ENCODE data around the gene IFITM2.
A peak's percentile ranks its signal among the peaks of the same experiment; 100 is the strongest.
"Not testable (repeated sequence)": the region's sequence is repeated elsewhere in the genome, so short reads cannot be mapped to it uniquely, and the experiment has no call there.

Gene IFITM2

GRCh38 chr11:342328-342727 lies 34.7 kb downstream of the IFITM2 start:
- no peak for DNase-seq (ENCODE audit: low read depth)

DNA sequence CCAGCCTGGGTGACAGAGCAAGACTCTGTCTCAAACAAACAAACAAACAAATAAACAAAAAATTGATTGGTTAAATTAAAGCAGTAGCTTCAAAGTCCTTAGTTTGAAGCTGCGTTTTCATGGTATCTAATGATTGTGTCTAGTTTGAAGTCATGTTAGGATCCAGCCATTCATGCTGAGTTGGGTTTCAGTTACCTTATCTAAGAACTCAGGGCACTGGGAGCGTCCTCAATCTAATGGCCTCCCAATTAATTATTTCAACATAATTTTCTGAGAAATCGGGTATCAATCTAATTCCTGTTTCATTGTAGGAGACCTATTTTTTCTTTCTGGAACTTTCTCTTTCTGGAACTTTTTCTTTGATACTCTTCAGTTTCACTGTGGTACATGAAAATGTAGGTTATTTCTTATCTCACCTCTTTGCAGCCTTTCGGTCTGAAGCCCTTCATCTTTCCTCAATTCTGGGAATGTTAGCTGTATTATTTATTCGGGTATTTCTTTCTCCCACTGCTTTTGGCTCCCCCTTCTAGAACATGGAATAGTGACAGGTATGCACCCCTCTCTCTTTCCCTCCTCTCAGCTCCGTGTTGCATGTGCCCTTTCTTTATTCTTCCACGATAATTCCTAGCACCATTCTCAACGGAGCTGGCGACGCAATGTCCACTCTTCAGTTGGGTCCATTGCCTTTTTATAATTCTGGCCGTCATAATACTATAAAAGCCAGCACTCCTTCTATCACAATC lies 37.4 kb downstream of the IFITM2 start:
- no peak for DNase-seq (ENCODE audit: low read depth)

- no peak for DNase-seq (ENCODE audit: low read depth)
Measured at GRCh38 chr11:346529-346928, 38.9 kb downstream of the IFITM2 start.

DNA sequence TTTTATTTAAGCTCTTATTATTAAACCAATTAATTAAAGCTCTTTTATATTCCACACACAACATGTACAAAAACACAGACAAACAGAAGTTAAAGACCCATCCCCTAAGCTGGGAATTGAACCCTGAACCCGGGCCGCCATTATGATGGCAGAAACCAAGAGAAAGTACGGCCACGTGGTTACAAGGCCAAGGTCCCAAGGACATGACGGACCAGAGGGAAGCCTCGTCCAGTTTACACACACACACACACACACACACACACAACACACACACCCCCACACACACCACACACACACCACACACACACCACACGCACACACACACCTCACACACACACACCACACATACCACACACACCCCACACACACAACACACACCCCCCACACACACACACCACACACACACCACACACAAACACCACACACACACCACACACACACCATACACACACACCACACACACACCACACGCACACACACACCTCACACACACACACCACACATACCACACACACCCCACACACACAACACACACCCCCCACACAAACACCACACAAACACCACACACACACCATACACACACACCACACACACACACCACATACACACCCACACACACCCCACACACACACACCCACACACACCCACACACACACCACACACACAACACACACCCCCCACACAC lies 41.8 kb downstream of the IFITM2 start:
- DNase-seq (ENCODE audit: low read depth): not testable (repeated sequence)

DNA sequence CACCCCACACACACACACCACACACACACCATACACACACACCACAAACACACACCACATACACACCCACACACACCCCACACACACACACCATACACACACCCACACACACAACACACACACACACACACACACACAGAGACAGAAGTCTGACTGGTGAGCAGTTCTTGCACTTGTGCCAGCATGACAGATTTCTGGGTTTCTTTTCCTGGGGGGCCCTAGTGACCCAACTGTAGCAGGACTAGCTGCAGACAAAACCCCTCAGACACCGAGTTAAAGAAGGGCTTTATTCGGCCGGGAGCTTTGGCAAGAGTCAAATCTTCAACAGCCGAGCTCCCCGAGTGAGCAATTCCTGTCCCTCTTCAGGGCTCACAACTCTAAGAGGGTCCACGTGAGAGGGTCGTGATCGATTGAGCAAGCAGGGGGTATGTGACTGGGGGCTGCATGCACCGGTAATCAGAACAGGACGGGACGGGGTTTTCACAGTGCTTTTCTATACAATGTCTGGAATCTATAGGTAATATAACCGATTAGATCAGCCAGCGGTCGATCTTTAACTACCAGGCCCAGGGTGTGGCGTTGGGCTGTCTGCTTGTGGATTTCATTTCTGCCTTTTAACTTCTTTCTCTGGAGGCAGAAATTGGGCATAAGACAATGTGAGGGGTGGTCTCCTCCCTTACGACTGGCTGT lies 42.6 kb downstream of the IFITM2 start:
- DNase-seq (ENCODE audit: low read depth): not testable (repeated sequence)

GRCh38 chr11:350723-351255 lies 43.2 kb downstream of the IFITM2 start:
- no peak for DNase-seq (ENCODE audit: low read depth)

DNA sequence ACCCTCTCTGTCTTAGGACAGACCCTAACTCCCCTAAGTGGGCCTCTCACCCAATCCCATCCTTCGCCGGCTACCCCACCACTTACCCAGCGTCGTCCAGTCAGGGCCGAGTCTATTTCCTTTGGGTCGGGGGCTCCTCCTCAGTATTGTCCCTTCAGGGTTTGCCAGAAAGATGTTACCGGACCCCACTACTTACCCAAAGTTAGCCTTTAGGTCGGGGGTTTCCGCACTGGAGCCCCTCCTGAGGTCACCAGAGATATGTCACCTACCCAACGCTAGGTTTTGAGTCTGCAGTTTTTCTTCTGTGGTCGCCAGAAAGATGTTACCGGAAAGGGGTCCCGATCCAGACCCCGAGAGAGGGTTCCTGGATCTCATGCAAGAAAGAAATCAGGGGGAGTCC lies 43.8 kb downstream of the IFITM2 start:
- no peak for DNase-seq (ENCODE audit: low read depth)

DNA sequence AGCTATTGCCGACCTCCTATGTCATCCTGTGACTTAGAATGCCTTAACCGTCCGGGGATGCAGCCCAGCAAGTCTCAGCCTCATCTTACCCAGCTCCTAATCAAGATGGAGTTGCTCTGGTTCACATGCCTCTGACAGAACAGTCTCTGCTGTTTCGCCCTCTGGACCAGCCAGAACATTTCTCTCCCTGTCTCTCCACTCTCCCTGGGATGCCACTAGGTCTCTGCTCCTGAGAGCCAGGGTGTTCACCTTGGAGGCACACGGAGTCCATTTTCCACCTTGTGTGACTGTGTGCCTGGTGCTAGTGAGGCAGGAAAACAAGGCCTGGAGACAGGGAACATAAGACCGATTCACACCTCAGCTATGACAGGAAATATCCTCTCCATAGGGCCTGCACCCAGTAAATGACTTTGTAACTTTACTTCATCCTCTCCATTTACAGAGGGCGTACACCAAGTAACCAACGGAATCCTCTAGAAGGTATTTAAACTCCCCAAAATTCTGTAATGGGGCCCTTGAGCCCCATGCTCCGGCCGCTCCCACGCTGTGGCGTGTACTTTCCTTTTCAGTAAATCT lies 44.9 kb downstream of the IFITM2 start:
- no peak for DNase-seq (ENCODE audit: low read depth)

- DNase-seq (ENCODE audit: low read depth): no peak
Measured at GRCh38 chr11:353179-353873, 45.7 kb downstream of the IFITM2 start.

- DNase-seq (ENCODE audit: low read depth): peak; percentile 78
Measured at GRCh38 chr11:355581-356458, 48.2 kb downstream of the IFITM2 start.

DNA sequence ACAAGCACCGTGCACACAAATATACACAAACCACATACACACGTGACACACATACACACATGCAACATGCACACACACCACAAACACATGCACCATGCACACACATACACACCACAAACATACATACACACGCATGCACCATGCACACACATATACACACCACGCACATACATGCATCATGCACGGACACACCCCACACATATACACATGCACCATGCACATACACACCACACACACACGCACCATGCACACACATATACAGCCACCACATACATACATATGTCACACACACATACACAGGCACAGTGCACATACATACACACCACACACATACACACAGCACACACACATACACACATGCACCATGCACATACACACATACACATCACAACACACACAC lies 49.0 kb downstream of the IFITM2 start:
- no peak for DNase-seq (ENCODE audit: low read depth)

DNA sequence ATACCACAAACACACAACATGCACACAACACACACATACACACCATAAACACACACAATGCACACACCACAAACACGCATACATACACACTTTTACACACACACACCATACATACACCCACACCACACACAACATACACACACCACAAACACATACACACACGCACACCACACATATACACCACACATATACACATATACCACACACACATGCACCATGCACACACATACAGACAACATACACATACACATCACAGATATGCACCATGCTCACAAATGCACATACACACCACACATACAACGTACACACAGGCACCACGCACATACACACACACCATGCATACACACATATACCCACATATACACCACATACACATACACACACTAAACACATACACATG lies 50.0 kb downstream of the IFITM2 start:
- DNase-seq (ENCODE audit: low read depth): no peak

- no peak for DNase-seq (ENCODE audit: low read depth)
Measured at GRCh38 chr11:358129-358800, 50.6 kb downstream of the IFITM2 start.
